Kidney tubule cell (primary cell): ENCODE results near the gene FOXP4.

ENCODE experiments used
- DNase-seq: peaks from one replicate; pipeline ENCODE4 v3.0.0-alpha.2; 2018; ENCODE audit warnings: low spot score

Gene FOXP4

DNA sequence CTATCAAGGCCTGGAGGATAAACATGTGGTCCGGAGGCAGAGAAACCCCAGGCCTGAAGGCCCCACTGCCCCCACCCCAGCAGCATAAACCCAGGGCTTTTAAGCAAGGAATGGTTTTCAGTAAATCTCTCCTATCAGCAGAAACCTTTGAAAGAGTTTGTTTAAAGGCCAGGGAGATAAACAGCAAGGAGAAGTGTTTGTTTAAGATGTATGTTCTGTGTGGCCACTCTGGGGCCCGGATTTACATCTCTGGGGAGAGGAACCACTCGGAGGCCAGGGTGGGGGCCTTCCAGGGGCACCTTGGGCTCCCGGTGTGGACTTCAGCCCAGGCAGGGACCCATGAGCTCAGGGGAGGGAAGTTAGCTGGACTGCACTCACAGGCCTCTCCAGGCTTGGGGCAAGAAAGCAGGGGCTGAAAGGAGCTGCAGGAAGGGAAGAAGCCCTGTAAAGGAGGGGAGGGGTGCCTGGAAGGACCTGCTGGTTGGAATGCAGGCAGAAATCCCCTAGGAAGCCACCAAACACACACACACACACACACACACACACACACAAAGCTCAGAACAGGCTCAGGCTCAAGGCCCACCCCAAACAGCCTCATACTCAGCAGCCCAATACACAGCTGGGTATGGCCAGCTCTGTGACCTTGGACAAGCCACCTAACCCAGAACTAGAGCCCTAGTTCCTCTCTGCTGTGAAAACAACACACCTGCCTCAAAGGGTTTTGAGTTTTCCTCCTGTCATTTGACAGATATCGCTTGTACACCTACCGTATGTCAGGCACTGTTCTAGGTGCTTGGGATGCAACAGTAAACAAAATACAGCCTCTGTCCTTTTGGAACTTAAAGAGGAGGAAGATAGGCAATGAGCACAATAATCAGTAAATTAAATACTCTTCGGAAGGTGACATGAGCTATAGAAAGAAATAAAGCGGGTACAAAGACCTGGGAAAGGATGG is 26.2 kb upstream of the FOXP4 start:
- DNase-seq, result no peak

DNA sequence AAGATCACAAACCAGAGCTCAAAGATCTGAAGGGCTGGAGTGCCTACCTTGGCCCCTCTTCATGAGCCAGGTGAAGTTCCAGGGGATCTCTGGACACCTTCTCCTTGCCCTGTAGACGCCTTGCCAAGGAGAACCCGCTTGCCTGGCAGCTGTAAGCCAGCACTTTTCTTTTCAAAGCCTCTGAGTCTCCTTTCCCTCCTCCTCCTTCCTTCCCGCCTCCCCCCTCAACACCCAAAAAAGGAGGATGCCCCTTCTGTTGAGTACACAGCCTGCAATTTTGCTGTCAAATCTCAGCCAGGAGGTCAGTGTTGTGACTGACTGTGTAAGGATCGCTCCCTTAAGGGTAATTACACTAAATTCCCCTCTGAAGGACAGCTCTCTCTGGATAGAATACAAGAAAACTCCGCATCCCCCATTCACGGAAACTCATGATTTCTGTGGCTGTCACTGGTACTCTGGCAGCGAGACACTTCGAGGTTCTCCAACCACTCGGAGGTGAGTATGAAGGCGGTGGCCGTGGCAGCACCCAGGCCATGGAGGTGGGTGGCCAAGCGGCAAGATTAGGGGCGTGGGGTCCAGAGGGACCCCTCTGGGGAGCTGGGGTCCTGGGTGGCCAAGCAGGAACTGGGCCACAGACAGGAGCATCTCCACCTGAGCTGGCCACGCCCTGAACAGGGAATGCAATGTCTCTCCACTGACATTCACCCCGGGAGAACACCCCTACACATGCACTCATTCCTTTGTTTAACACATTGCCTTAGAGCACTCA is 23.2 kb upstream of the FOXP4 start:
- no peak for DNase-seq

GRCh38 chr6:41523915-41524633 is 22.1 kb upstream of the FOXP4 start:
- no peak for DNase-seq

DNA sequence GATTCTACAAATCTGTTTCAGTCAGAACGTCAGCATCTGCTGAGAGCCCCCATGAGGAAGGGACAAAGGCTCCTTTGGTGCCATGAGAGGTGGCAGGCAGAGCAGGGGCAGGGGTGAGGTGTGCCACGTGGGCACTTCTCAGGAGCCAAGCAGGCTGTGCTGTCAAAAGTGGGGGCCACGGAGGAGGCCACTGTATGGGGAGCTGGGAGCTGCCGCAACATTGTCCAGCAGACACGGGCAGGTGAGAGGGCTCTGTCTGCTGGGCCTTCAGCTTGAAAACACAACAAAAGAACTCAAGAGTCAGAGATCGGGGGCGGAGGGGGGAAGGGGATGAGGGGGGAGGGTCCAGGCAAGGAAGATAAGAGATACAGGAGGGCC is 21.6 kb upstream of the FOXP4 start:
- DNase-seq, result no peak

DNA sequence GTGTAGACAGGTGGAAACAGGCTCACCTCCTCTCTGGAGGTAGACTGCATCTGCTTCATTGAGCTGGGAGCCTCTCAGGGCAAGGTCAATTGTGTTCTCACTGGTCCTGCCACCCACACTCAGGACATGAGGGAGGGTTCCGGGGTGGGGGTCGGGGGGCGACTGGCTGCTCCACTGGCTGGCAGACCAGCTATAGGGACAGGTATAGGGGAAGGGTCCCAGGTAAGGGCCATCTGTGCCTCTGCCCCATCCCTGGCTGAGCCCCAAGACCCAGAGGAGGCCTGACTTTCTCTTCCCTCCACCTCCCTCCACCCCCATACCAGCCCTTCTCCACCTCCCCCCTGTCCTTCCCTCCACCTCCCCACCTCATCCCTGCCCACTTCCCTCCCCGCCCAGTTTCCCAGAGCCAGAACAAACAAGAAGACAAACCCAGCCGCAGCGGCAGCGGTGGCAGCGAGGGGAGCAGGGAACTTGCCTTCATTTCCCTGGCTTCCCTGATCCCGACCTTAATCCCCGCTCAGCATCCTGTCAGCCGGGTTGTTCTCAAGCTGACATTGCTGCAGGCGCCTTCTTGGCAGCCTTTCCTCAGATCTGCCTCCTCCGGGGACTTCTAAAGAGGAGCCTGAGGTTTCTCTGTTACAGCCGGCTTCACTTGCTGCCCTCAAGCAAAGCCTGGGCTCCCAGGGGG is 18.3 kb upstream of the FOXP4 start:
- no peak for DNase-seq

- no peak for DNase-seq
Measured at GRCh38 chr6:41528409-41528963, 17.7 kb upstream of the FOXP4 start.

DNA sequence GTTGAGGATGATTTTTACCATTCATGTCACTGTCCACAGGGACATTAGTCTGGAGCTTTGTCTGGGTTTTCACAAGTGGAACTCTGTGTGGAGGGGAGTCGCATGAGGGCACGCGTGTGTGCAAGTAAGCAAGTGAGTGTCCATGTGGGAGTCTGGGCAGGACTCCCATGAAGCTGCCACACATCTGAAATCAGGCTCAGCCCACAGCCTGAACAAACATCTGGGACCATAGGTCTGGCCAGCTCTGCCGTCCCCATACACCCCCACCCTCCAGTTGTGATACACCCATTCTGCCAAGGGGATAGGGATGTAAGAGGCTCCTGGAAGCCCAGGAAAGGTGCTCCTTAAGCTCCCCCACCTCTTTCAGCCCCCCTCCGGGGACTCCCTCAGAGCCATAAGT is 17.1 kb upstream of the FOXP4 start:
- no peak for DNase-seq

DNA sequence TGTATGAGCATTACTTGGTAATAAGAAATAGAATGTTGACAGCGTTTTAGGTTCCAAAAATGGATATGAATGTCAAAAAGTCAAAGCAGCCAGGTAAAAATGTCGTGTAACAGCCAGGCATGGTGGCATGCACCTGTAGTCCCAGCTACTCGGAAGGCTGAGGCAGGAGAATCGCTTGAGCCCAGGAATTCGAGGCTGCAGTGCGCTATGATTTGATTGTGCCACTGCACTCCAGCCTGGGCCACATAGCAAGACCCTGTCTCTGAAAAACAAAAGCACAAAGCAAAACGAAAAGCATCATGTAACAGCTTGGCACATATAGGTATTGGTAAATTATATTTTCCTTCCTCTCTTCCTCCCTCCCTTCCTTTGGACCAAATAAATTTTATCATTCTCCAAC is 16.2 kb upstream of the FOXP4 start:
- DNase-seq, result no peak

GRCh38 chr6:41530476-41530875 is 15.7 kb upstream of the FOXP4 start:
- no peak for DNase-seq

DNA sequence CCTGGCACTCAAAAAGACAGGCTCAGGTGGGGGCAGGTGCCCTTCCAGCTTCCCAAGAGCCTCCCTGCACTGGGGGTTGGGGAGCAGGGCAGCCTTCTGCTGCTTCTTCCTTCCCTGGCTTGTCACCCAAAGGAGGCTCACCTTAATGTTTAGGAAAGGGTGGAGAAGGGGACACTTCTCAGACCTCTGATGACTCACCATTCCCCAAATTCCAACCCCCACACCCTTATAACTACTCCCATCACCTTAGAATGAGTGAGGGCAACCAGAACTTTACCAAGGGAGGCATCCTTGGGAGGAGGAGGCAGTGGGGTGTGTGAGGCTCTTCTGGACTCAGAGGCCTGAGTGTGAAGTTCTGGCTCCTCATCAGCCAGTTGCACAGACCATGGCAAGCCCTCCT is 15.2 kb upstream of the FOXP4 start:
- DNase-seq, result no peak

- peak; percentile 26 for DNase-seq
Measured at GRCh38 chr6:41531591-41532582, 14.3 kb upstream of the FOXP4 start.

GRCh38 chr6:41535766-41536165 is 10.4 kb upstream of the FOXP4 start:
- DNase-seq, result no peak

GRCh38 chr6:41536795-41537758 is 9.1 kb upstream of the FOXP4 start:
- peak; percentile 73 for DNase-seq

DNA sequence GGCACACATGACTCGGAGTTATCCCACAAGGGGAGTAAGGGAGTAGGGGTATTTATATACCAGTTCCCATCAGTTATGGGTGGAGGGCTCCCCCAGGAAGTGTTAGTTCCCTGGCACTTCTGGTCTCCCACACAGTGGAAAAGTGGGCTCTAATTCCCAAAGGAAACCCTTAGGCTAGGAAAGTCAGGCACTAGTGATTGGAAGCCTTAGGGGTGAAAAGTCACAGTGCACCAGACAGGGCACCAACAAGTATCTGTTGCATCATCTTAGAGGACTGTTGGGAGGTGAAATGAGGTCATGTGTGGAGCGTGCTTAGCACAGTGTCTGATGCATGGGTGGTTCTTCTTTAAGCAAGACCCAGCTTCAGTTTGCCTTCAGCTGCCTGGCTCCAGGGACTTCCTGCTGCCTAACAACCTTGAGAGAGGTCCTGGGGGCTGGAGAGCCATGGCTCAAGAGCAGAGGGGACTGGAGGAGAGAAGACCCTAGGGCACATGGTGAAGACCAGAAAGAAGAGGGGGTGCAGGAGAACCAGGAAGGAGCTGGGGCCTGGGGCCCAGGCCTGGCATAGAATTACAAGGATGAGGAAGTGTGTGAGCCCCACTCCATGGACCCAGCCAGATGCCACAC is 7.5 kb upstream of the FOXP4 start:
- DNase-seq, result peak; percentile 52

DNA sequence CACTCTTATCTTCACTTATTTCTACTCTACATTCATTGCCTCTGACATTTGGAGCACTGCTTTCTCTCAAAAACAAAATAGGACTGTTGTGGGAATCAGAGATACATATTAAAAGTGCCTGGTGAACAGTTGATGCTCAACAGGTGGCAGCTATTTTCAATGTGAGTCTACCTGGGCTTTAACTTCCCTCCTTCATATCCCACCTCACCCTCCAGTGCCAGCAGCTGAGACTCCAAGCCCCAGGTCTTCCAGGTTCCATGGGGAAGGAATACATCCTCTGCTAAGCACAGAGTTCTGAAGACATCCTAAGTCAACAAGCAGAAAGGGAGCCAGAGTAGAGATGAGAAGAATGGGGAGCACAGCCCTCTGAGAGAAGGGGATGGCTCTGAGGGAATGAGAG is 7.0 kb upstream of the FOXP4 start:
- no peak for DNase-seq

DNA sequence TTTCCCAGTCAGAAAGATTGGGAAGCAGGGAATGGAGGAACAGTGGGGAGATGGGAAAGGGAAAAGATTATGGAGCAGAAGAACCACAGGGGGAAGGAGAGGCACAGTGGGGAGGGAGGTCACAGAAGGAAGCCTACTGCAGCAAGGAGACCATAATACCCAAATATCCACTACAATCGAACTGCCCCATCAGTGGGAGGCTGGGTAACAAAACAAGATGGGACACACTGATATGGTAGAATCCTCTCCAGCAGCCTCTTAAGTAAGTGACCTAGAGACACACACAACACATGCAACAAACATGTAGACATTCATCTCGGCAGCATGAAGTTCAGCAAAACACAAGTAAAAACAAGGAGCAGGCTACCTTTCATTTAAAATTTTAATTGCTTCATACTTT is 4.8 kb upstream of the FOXP4 start:
- no peak for DNase-seq

- DNase-seq, result no peak
Measured at GRCh38 chr6:41543087-41543486, 3.1 kb upstream of the FOXP4 start.

GRCh38 chr6:41545247-41545702 is 906 bp upstream of the FOXP4 start:
- no peak for DNase-seq

DNA sequence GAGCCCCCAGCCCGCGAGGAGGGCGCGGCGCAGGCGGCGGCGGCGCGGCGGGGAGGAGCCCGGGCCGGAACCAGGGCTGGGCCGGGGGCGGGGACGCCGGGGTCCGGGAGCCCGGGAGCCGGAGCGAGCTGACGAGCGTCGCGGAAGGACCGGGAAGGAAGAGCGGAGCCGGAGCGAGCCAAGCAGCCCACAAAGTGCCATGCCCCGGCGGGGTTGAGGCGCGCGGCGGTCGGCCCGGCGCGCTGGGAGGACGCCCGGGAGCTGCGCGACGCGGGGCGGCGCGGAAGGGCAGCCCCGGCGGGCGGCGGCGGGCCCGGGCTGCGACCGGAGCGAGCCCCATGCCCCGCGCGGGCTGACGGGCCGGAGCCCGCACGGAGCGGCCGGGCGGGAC is 289 bp downstream of the FOXP4 start:
- no peak for DNase-seq
